ENCODE measurements around the gene TMEM213. TPM values are rescaled to one million over a fixed set of nuclear protein-coding genes. Genes with fewer than 3 reads are reported as not detected.

TMEM213 gene
- polyA plus RNA-seq, 1 donor (not counting 4 experiments of a cell fraction or from before 2014, with no cell fraction given) = not detected

DNA sequence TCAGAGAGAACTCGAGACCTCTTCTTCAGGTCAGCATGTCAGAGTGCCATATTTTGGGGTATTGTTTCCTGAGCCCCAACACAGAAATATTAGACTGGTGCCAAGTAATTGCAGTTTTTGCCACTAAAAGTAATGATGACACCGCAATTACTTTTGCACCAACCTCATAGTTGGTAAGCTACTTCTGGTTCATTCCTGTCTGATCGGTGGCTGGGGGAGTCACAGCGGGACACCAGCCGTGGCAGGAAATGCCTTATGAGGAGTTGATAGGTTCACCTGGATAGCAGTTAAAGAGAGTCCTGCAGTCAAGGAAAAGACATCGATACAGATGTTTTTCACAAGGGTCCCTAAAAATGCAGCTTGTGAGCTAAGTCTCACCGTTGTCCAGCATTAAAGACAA, 24.1 kb downstream of the TMEM213 start:
- H4K20me1 ChIP-seq (ENCODE audit: control insufficient read depth, extremely low read depth, insufficient read depth, low read length) = no peaks in the 10 kb centered on the region
- H3K4me2 ChIP-seq (ENCODE audit: control insufficient read depth, extremely low read depth, insufficient read depth, low read depth, low read length) = no peak overlapping the region
- H3K4me1 ChIP-seq (ENCODE audit: control insufficient read depth, extremely low read depth, insufficient read depth, low read length) = no peaks in the 10 kb centered on the region
- H3K36me3 ChIP-seq (ENCODE audit: control insufficient read depth in 2 of 2, extremely low read depth in 1 of 2, insufficient read depth in 2 of 2, low read length in 2 of 2) = no peaks in the 10 kb centered on the region
- FAIRE-seq (no peak), DNase-seq (ENCODE audit: low read depth, low spot score) (no peak)
- H3K27ac ChIP-seq (ENCODE audit: control insufficient read depth, insufficient read depth, low read length) = no peak overlapping the region
- no peaks in the 10 kb centered on the region for H3K9me1 ChIP-seq (ENCODE audit: control insufficient read depth, extremely low read depth, insufficient read depth, low read length)
- H3K79me2 ChIP-seq (ENCODE audit: control insufficient read depth, insufficient read depth, low read length) = no peaks in the 10 kb centered on the region
- H3K4me3 ChIP-seq (ENCODE audit: control insufficient read depth in 2 of 3, extremely low read depth in 1 of 3, insufficient read depth in 2 of 3, low read depth in 1 of 3, low read length in 3 of 3) = no peak overlapping the region
- no peaks in the 10 kb centered on the region for H3K27me3 ChIP-seq (ENCODE audit: control insufficient read depth, extremely low read depth, insufficient read depth, low read length)
- H2AFZ ChIP-seq (ENCODE audit: control insufficient read depth, low read length) = no peak overlapping the region
- dilution Hi-C loops (cut with MboI; ENCODE audit: extremely low pct_ligation_motif_present, low sequenced_read_pairs) = no loop called here
- no peak for TF ChIP-seq EZH2 (IDR thresholded peaks at IDR 0.05; ENCODE audit: low read length)
- TF ChIP-seq, protein P1, sequence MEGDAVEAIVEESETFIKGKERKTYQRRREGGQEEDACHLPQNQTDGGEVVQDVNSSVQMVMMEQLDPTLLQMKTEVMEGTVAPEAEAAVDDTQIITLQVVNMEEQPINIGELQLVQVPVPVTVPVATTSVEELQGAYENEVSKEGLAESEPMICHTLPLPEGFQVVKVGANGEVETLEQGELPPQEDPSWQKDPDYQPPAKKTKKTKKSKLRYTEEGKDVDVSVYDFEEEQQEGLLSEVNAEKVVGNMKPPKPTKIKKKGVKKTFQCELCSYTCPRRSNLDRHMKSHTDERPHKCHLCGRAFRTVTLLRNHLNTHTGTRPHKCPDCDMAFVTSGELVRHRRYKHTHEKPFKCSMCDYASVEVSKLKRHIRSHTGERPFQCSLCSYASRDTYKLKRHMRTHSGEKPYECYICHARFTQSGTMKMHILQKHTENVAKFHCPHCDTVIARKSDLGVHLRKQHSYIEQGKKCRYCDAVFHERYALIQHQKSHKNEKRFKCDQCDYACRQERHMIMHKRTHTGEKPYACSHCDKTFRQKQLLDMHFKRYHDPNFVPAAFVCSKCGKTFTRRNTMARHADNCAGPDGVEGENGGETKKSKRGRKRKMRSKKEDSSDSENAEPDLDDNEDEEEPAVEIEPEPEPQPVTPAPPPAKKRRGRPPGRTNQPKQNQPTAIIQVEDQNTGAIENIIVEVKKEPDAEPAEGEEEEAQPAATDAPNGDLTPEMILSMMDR (optimal IDR thresholded peaks at IDR 0.05 in 1 of 3, IDR thresholded peaks at IDR 0.05 in 1 of 3, conservative IDR thresholded peaks at IDR 0.05 in 1 of 3; ENCODE audit: extremely low read depth in 1 of 3, insufficient read depth in 2 of 3, low read length in 3 of 3) = no peak
- no peaks in the 10 kb centered on the region for H3K9me3 ChIP-seq (ENCODE audit: control insufficient read depth, low read depth, low read length)
- H3K9ac ChIP-seq (ENCODE audit: control insufficient read depth, extremely low read depth, insufficient read depth, low read length) = no peak overlapping the region

DNA sequence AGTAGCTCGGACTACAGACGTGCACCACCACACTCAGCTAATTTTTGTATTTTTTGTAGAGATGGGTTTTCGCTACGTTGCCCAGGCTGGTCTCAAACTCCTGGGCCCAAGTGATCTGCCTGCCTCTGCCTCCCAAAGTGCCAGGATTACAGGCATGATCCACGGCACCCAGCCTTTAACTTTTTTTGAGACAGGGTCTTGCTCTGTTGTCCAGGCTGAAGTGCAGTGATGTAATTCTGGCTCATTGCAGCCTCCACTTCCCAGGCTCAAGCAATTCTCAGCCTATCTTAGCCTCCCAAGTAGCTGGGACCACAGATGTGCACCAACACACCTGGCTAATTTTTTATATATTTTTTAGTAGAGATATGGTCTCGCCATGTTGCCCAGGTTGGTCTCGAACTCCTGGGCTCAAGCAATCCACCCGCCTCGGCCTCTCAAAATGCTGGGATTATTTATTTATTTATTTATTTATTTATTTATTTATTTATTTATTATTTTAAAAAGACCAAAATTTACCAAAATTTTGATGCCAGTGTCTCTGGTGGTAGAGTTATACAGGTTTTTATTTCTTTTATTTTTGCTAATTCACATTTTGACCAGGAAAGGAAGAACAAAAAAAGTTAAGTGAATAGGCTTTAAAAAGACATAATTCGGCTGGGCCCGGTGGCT, 25.2 kb downstream of the TMEM213 start:
- no peak for TF ChIP-seq EZH2 (IDR thresholded peaks at IDR 0.05; ENCODE audit: low read length)
- TF ChIP-seq, protein P1 (optimal IDR thresholded peaks at IDR 0.05 in 1 of 3, IDR thresholded peaks at IDR 0.05 in 1 of 3, conservative IDR thresholded peaks at IDR 0.05 in 1 of 3; ENCODE audit: extremely low read depth in 1 of 3, insufficient read depth in 2 of 3, low read length in 3 of 3) = no peak
- Histone ChIP-seq H3K4me1 (ENCODE audit: control insufficient read depth, extremely low read depth, insufficient read depth, low read length) (no peaks in the 10 kb centered on the region), H3K9ac (ENCODE audit: control insufficient read depth, extremely low read depth, insufficient read depth, low read length) (no peak overlapping the region), H3K9me1 (ENCODE audit: control insufficient read depth, extremely low read depth, insufficient read depth, low read length) (no peaks in the 10 kb centered on the region), H3K27me3 (ENCODE audit: control insufficient read depth, extremely low read depth, insufficient read depth, low read length) (no peaks in the 10 kb centered on the region), H3K79me2 (ENCODE audit: control insufficient read depth, insufficient read depth, low read length) (no peaks in the 10 kb centered on the region), H3K36me3 (ENCODE audit: control insufficient read depth in 2 of 2, extremely low read depth in 1 of 2, insufficient read depth in 2 of 2, low read length in 2 of 2) (no peaks in the 10 kb centered on the region), H3K4me2 (ENCODE audit: control insufficient read depth, extremely low read depth, insufficient read depth, low read depth, low read length) (no peak overlapping the region), H3K27ac (ENCODE audit: control insufficient read depth, insufficient read depth, low read length) (no peak overlapping the region), H3K4me3 (ENCODE audit: control insufficient read depth in 2 of 3, extremely low read depth in 1 of 3, insufficient read depth in 2 of 3, low read depth in 1 of 3, low read length in 3 of 3) (no peak overlapping the region), H2AFZ (ENCODE audit: control insufficient read depth, low read length) (no peak overlapping the region), H4K20me1 (ENCODE audit: control insufficient read depth, extremely low read depth, insufficient read depth, low read length) (no peaks in the 10 kb centered on the region), H3K9me3 (ENCODE audit: control insufficient read depth, low read depth, low read length) (no peaks in the 10 kb centered on the region)
- FAIRE-seq (no peak), DNase-seq (ENCODE audit: low read depth, low spot score) (no peak)
- dilution Hi-C loops (cut with MboI; ENCODE audit: extremely low pct_ligation_motif_present, low sequenced_read_pairs) = no loop called here

Data from keratinocyte (primary cell).